Activated CD4-positive, alpha-beta T cell treated with anti-CD3 and anti-CD28 coated beads, Interleukin-2, Interleukin-6, amounts not matched to agents 100 ng/mL and 50 ng/mL, durations not matched to agents 16 hours and 8 hours (primary cell): ENCODE data around the gene ABCC4.

Experiments
- DNase-seq: peaks from one replicate; pipeline ENCODE4 v3.0.0-alpha.2; 2020

ABCC4 gene

DNA sequence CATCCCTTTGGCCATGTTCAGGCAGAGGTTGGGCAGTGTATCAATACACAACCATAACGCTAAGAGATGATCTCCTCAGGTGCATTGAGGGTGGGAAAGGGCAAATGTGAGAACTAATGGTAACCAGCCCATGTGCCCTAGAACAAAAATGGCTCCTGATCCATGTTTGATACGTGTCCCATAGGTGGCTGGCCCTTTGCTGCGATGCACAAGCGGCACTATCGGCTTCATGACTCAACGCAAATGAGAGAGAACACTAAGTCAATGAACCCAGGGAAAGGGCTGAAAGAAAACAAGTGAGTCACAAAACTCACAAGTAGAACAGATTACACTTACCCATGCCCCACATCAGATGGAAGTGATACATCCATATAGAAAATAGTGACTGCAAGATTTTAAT, 201.7 kb downstream of the ABCC4 start:
- no peak for DNase-seq

DNA sequence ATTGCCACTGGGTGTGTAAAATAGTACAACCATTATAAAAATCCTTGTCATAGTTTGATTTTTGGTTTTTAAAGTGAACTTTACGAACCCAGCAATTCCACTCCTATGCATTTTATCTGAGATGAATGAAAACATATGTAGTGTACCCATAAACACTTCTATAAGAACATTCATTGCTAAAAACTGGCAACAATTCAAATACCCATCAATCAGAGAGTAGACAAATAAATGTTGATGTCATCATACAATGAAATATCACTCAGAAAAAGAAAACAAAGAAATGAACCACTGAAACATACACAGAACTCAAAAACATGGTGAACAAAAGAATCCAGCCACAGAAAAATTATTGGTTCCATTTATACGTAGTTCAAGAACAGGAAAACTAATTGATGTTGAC, 202.3 kb downstream of the ABCC4 start:
- no peak for DNase-seq

DNA sequence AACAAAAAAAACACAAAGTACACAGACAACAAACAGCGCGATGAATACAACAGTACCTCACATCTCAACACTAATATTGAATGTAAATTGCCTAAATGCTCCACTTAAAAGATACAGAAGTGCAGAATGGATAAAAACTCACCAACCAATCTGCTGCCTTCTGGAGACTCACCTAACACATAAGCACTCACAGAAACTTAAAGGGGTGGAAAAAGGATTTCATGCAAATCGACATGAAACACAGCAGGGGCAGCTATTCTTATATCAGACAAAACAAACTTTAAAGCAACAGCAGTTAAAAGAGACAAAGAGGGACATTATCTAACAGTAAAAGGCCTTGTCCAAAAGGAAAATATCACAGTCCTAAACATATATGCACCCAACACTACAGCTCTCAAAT, 209.5 kb downstream of the ABCC4 start:
- no peak for DNase-seq

DNA sequence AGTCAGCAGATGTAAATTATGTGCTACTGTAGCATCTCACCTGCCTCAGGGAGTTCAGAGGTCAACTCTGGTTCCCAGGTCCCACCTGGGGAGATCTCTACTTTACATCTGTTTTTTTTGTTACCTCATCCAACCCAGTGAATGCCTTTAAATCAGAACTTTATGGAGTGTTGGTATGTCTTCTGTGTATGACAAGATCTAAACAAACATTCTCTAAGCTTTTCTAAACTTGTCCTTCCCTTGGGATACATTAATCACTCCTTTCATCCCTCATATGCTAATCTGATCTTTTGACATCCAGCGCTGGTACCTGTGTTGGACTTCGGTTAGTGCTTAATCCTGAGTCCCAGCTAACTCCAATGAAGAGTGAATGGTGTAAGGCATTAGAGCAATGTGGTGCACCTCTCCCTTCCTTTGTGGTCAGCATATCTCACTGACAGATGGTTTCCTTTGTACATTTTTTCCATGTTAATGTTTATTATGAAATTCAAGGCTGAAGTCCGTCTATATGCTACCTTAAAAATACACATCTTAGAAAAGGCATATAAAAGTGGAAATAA, 213.4 kb downstream of the ABCC4 start:
- DNase-seq: no peak

DNA sequence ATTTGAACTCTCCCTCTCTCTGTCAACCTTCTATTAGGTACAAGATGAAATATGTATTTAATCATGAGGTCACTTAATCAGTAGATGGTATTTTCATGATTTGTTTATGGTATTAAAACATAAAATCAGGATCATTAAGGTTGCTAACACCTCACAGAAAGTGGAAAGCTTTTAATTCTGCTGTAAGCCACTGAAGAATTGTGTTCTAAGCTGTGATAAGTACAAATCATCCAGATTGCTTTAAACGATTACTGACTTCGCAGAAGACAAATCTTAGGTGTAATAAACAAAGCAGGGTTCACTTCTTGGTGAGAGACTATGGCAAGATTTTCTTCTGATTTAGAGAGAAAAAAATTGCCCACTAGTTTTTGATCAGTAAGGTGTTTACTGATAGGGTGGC, 214.5 kb downstream of the ABCC4 start:
- DNase-seq: no peak

DNA sequence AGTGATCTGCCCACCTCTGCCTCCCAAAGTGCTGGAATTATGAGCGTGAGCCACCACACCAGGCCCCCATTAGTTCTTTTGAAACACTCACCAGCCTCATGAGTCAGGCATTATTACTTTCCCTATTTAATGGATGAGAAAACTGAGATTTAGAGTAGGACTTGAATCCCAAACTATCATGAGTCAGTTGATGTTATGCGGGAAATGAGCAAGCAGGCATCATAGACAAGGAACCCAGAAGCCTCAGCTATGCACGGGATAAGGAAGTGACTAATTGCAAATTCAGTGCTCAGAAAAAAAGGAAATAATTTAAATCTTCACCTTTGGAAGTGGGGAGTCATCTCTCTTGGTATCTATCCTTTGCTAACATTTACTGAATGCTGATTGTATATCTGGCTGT, 217.5 kb downstream of the ABCC4 start:
- DNase-seq: no peak

DNA sequence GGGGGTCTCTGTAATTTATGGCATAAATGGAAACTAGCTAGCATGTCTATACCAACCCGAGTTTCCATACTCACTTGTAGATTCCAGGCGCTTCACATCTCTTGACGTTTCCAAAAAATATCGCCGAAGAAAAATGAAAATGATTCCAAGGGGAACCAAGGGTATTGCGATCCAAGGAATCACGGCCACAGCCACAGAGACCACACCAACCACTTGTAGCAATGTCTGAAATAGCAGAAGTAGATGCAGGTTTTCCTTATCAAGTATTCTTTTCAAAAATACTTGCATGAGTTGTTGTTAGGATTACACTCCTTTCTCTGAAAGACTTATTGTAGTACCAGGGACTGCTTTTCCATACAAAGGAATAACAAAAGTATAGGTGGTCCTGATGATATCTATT, 218.2 kb downstream of the ABCC4 start:
- DNase-seq: no peak

DNA sequence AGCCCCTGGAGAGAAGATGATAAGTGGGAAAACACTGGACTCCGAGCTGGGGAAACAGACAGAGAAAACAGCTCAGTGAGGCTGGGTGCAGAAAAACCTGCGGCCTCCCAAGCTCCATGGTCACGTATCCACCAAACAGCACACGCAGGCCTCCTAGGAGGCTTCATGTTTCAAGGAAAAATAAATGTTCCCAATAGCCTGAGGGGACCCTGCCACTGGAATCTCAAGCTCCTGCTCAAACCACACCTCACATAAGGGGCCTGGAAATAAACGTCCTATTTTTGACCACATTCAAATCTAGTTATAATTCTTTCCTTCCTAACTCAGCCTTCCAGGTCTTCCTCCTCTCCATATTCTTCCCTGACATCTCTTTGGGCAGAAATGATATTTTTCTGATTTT, 225.7 kb downstream of the ABCC4 start:
- DNase-seq: no peak

DNA sequence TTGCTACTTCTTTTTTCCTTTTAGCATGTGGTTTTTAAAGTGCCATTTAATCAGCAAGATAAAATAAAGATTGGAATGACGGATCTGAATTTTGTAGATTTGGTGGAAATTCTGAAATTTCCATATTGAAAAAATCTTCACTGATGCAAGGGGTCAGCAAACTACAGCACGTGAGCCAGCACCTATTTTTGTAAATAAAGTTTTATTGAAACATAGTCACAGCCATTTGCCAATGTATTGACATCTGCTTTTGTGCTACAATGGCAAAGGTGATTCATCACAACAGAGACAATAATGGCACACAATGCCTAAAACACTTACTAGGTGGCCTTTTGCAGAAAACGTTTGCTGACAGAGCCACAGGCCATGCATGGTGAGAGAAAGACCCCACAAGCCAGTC, 226.4 kb downstream of the ABCC4 start:
- DNase-seq: no peak

DNA sequence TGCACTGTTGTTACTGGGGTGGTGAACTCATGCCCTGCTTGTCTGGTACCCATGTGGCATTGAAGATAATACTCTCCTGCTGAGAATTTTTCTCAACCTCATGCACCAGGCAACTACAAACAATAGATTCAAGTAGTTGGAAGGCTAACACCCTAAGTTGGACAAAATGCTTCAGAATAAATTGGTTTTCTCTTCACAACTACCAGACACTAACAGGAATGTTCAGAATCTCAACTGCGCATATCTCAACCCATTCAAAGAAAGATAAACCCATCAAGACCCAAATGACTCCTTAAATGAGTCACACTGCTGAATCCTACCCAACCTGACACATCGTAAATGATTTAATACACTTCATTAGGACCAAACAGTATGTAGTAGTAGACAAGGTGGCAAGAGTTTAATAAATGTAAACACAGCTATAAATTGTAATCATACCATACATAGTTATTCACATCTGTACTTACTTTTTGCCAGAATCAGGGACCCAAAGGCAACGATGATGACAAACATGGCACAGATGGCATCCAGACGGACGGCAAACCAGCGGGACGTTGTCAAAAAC, 227.4 kb downstream of the ABCC4 start:
- no peak for DNase-seq

DNA sequence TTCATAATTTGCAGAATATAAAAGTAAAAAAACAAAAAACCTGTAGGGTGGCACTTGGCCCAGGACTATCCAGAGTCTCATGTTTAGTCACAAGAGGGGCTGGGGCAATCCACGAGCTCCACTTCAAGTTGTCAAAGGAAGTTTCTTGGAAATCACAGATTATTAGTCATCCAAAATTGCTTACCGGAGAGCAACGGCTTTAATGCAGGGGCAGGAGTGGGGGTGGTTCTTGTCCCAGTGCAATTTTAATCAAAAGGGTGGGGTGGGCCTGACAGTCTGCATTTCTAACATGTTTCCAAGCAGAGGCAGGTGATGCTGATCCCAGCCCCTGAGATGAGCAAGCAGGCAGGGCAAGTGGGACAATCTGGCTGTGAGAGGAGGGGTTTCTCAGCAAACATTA, 233.9 kb downstream of the ABCC4 start:
- DNase-seq: no peak

DNA sequence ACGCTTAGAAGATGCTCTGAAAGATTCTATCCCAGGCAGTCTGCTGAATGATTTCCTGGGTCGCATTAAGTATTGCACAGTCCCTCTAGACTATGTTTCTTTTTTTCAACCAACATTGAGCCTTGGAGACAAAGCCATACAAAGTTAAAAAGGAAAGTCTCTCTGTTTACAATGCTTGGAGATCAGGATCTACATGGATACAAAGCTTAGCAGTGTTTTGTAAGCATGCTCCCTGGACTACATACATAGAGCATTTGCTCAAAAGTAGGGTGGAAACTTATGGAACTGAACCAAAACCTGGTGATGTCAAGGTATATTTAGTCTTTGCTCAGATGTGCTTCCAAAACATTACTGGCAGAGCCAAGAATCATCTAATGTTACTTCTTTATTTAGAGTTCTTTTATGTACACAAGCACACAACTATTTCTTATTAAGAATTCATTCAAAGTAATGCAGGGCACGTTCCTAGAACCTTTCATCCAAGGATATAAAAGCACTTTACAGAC, 241.2 kb downstream of the ABCC4 start:
- no peak for DNase-seq

DNA sequence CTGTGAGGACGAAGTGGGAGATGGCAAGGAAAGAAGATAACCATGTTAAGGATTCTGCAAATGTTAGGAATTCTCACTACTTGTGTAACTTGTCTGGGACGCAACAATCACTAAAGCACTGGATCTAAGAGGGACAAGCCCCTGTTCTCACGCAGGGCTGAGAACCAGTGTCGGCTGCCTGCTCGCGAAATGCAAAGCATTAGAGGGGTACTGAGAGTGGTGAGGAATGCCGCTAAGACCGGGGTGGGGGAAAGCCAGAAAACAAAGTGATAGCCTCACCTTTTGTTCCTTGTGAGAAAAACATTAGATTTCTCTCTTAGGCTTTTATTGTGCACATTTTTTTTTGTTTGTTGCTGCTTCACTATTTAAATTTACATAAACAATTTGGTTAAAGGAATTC, 241.9 kb downstream of the ABCC4 start:
- no peak for DNase-seq

DNA sequence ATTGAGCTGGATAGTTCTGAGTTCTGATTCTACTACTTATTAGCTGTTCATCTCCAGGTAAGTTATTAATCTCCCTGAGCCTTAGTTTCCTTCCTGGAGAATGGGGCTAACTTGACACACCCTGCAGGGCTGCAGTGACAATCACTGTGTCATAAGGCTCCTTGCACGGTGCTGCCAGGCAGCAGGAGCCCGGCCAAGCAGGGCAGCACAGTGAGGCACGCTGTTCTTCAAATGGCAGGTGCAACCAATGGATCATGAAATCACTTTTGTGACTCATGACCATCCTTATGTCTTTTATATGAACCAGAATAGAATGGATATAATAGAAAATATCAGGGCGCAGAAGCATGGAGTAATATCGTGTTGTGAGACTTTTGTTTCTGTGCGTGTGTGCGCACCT, 242.6 kb downstream of the ABCC4 start:
- no peak for DNase-seq

DNA sequence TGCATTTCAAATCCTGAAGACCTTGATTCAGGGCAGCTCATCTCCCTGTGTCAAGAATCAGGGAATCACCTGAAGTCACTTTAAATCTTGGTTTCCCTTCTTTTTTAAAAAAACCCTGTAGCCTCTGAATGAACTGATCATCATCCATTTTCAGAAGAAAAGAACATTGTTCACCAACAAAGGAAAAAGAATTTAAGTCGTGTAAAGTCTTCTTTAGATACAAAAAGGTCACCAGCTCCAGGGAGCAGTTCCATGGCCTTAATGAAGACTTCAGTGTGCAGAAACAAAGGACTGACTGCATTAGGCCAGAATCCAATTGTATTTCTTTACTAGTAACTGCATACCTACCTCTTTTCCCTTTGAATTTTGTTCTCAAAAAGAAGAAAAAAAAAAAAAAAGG, 245.0 kb downstream of the ABCC4 start:
- DNase-seq: no peak

DNA sequence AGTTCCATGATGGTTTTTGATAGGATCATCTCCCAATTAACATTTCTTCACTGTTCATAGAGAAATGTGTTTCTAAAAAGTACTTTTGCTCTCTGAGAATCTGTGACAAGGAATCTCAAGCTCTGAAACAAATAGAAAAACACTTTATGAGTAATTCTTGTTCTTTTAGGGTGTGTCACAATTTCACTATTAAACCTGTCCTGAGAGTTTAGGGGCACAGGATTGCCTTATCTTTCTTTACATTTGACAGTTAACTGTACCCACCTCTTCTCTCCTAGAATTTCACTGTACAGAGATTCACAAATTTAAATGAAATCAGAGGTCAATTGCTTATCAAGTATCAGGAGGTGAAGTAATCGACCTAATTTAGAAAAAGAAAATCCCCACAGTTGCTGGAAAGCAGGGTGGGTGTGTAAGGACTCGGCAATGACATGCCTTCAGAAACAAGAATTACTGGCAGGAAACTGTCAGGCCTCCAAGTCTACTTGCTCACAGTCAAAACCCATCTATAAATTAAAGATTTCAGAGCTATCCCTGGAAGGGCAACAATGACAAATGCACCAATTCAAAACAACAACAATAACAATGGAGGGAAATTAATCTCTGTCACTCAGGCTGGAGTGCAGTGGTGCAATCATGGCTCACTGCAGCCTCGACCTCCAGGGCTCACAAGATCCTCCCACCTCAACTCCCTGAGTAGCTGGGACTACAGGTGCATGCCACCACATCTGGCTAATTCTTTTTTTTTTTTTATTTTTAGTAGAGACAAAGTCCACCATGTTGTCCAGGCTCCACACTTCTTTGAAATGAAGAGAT, 250.2 kb downstream of the ABCC4 start:
- DNase-seq: peak; percentile 47

DNA sequence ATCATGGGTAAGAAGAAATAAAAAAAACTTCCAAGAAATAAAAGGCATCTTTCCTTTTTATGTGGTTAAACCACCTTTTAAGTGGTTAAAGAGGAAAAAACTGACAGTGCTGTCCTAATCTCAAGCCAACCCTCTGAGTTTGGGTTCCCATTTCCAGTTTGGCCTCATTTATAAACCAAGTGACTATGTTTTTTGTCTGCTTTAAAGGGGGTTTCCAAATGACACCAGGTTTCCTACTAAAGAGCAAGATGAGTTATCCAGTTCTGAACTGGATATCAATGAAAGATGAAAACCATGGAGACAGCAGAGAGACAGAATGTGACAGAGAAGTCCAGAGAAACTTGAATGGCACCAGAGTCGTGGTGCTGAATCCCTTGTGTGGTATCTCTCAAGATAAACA, 251.5 kb downstream of the ABCC4 start:
- peak; percentile 28 for DNase-seq

DNA sequence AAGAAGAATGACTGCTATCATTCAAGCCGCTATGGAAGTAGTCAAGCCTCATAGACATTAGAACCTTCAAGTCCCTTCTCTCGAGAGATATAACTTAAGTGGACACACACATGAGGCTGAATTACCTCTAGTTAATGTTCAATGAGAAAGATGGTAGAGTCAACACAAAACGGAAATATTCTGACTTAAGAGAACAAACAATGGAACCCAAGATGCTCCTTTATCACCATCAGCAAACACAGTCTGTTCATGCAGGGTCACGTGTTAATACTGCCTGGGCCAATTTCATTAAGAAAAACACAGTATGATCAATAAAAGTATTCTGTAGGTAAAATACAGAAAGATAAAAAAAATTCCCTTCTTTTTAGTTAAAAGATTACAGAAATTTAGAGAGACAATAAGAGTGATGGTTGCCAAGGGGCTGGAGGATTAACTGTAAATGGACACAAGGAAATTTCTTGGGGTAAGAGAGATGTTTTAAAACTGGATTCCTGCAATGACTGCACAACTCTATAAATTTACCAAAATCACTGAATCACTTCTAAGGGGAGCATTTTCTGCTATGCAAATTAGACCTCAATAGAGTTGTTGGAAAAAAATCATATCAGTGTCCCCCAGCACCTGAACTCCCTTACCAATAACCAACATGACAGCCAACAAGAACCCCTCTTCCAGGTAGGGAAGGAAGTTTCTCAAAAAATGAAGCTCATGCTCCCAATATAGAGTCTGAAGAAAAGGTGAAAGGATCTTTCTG, 256.6 kb downstream of the ABCC4 start:
- DNase-seq: no peak

DNA sequence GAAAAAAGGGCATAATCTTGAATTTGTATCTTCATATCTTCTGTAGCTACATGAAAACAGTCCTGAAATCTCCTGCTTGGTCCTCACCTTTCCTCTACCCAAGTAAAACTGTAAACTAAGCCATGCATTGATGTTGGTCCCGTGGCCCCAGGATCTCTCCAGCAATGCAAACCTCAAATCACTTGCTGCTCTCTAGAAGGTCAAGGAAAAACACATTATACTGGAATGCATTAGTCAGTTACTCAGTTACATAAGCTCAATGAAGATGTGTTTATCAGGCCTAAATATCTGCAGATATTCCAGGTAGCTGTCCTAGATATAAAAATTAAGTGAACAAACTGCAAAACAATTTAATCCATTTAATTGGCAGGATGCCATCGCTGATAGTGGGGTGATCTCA, 261.8 kb downstream of the ABCC4 start:
- no peak for DNase-seq

DNA sequence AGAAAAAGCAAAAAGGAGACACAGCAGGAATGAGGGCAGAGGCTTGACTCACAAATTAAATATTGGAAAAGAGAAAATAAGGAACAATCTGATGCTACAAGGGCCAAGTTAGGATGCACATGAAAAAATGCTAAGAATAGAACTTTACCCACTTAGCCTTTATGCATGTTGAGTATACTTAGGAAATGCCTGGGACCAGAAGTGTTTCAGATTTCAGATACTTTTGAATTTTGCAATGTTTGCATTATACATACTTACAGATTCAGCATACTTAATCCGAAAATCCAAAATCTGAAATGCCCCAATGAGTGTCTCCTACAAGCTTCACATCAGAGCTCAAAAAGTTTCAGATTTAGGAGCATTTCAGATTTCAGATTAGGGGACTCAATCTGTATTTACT, 262.3 kb downstream of the ABCC4 start:
- no peak for DNase-seq

DNA sequence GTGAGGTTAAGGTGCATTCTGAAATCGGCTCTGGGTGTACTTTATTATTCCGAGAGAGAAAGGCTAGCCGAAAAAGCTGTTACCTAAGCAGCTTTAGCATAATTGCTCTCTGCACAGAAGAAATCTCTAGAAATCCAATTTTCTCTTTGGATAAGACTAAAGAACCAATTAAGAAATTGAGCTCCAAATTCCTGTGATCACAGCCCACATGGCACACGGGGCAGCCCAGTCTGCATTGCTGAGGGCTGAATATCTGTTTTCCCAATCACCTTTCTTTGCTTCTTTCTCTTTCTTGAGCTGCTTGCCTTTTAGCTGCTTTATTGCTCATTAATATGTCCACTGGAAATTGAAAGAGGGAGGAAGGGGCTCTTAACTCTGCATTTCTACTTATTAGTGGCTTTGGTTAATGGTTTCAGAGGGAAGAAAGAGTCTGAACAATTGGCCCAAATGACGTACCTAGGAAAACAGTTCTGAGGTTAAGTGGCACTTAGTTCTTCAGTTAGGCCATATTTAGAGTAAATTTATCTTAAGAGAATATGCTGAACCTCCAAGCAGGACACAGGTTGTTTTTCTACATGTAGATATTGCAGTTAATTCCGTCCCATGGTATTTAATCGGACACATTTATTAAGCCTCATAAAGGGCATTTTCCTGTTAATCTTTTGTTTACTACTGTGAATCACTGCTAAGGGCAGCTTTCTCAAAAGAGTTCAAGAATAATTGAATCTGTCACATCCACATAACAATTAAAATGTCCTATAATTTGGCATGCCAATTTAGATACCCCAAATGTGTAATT, 265.7 kb downstream of the ABCC4 start:
- DNase-seq: no peak

DNA sequence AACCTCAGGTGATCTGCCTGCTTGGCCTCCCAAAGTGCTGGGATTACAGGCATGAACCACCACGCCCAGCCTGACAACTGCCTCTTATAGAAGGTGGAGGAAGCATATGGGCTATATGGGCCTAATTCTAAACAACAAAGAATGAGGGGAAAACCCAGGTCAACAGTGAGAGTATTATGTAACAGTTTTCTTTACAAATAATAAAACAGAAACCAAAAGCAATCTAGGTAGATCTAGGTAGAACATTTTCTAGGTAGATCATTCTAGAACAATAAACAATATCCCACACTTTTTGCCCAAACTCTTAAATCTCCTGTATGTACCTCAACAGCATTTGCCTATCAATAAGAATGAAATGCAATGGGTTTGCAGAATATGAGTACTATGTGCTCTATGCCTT, 267.4 kb downstream of the ABCC4 start:
- DNase-seq: no peak

DNA sequence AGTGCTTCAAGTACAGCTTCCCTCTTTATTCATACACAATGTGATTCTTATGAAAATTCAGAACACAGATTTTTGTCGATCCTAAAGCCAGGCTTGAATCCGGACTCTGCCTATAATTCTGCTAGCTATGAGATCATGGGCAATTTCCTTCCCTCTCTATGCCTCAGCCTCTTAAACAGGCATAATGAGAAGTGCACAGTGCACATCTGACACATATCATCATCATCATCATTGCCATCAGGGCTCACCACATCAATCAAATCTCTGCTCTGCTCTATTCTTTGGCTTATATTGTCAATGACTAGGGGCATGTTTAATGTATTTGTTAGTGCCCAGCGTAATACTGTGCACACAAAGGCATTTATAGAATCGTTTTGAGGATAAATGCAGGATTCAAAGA, 269.1 kb downstream of the ABCC4 start:
- no peak for DNase-seq
